Esophagus squamous epithelium (tissue), 4 donors: ENCODE results near the gene ACTG1.

Experiments used
- CTCF ChIP-seq, 6 experiments: fragments of 450-650 bp in 4 of 6; fragments of 200-600 bp in 2 of 6; sonication (generic) in 2 of 6; IDR thresholded peaks; one replicate each; pipeline ENCODE4 v1.5.1; 2016 to 2019; ENCODE audit warnings: antibody characterized with exemption in 6 of 6, mild to moderate bottlenecking in 4 of 6, moderate library complexity in 4 of 6
- POLR2A ChIP-seq, 4 donors: fragments of 450-650 bp; IDR thresholded peaks; one replicate each; pipeline ENCODE4 v1.6.1; 2017; ENCODE audit warnings: antibody characterized with exemption in 4 of 4, mild to moderate bottlenecking in 4 of 4, moderate library complexity in 3 of 4

- no peak for TF ChIP-seq CTCF (IDR thresholded peaks at IDR 0.05)
- no peak for TF ChIP-seq POLR2A (IDR thresholded peaks at IDR 0.05)
Observed at GRCh38 chr17:81528384-81528650, 15.7 kb upstream of the ACTG1 start.
